Activated T-cell treated with anti-CD3 and anti-CD28 coated beads for 24 hours (primary cell): ENCODE measurements around the gene ITGB3.

Source experiments
- DNase-seq: peaks from one replicate; pipeline ENCODE4 v3.0.0-alpha.2; 2020; ENCODE audit warnings: low read depth

ITGB3 gene

GRCh38 chr17:47338026-47338425 is 84.4 kb downstream of the ITGB3 start:
- DNase-seq = no peak

- DNase-seq = no peak
These were observed 99.2 kb downstream of the ITGB3 start for GRCh38 chr17:47352848-47353247.

GRCh38 chr17:47358652-47359051 is 105.0 kb downstream of the ITGB3 start:
- DNase-seq = no peak
